Neural cell (in vitro differentiated cells): Measurements from ENCODE around the gene ZCCHC4. TPM values are rescaled to one million over a fixed set of nuclear protein-coding genes. Genes with fewer than 3 reads are reported as not detected.

Experiments
- H2AFZ ChIP-seq: fragments of 200-600, 300-800 bp; sonication (generic), shearing (Covaris generic); 2 replicates; pipeline ENCODE4 v1.6.0; 2014; ENCODE audit warnings: low read depth, mild to moderate bottlenecking, antibody characterized with exemption, low read length, moderate library complexity
- H3F3A ChIP-seq: fragments of 200-600 bp; shearing (Covaris generic); 2 replicates; pipeline ENCODE4 v1.6.1; 2016; ENCODE audit warnings: mild to moderate bottlenecking, moderate library complexity, mixed read lengths, antibody characterized with exemption, low read length; ENCODE audit not compliant: insufficient read depth, poor library complexity, severe bottlenecking
- H3K27ac ChIP-seq: fragments of 200-600, 300-800 bp; sonication (generic), shearing (Covaris generic); 2 replicates; pipeline ENCODE4 v1.5.1; 2014; ENCODE audit warnings: mild to moderate bottlenecking, low read length, moderate library complexity
- H3K27me3 ChIP-seq: fragments of 300-800, 200-600 bp; sonication (generic), shearing (Covaris generic); 2 replicates; pipeline ENCODE4 v1.6.0; 2014; ENCODE audit warnings: mild to moderate bottlenecking, low read depth, low read length, moderate library complexity; ENCODE audit not compliant: insufficient read depth
- H3K36me3 ChIP-seq: fragments of 300-800, 200-600 bp; sonication (generic), shearing (Covaris generic); 2 replicates; pipeline ENCODE4 v1.5.1; 2014; ENCODE audit warnings: mild to moderate bottlenecking, antibody characterized with exemption, low read length, moderate library complexity; ENCODE audit not compliant: insufficient read depth
- H3K4me2 ChIP-seq: fragments of 300-800, 200-600 bp; sonication (generic), shearing (Covaris generic); 2 replicates; pipeline ENCODE4 v1.6.0; 2014; ENCODE audit warnings: mild to moderate bottlenecking, low read length
- H3K4me3 ChIP-seq: fragments of 300-800, 200-600 bp; sonication (generic), shearing (Covaris generic); 2 replicates; pipeline ENCODE4 v1.5.1; 2014; ENCODE audit warnings: mild to moderate bottlenecking, low read length, moderate library complexity
- H3K79me2 ChIP-seq: fragments of 200-600 bp; shearing (Covaris generic); replicated peaks from 2 replicates; pipeline ENCODE4 v1.6.0; 2014; ENCODE audit warnings: mild to moderate bottlenecking, low read length, moderate library complexity; ENCODE audit not compliant: insufficient read depth
- H3K9ac ChIP-seq: fragments of 300-800, 200-600 bp; sonication (generic), shearing (Covaris generic); 2 replicates; pipeline ENCODE4 v1.6.1; 2016; ENCODE audit warnings: mild to moderate bottlenecking, low read length, mixed read lengths
- H3K9me2 ChIP-seq: fragments of 200-600 bp; shearing (Covaris generic); 2 replicates; pipeline ENCODE4 v1.6.1; 2016; ENCODE audit warnings: mild to moderate bottlenecking, low read length, mixed read lengths; ENCODE audit not compliant: insufficient read depth
- H3K9me3 ChIP-seq: fragments of 200-600, 300-800 bp; sonication (generic), shearing (Covaris generic); 2 replicates; pipeline ENCODE4 v1.6.1; 2016; ENCODE audit warnings: mild to moderate bottlenecking, mixed run types, low read length, moderate library complexity, mixed read lengths
- H4K20me1 ChIP-seq: fragments of 200-600 bp; shearing (Covaris generic); 2 replicates; pipeline ENCODE4 v1.6.1; 2016; ENCODE audit warnings: mild to moderate bottlenecking, mixed run types; ENCODE audit not compliant: insufficient read depth
- EP300 ChIP-seq: fragments of 450-650 bp; conservative IDR thresholded peaks from 2 replicates; pipeline ENCODE4 v1.6.1; 2014; ENCODE audit warnings: antibody characterized with exemption, mild to moderate bottlenecking, moderate library complexity; ENCODE audit not compliant: poor library complexity, severe bottlenecking
- EZH2 ChIP-seq: fragments of 200-600, 300-800 bp; shearing (Covaris generic), sonication (generic); IDR thresholded peaks from 2 replicates; pipeline ENCODE4 v1.6.1; 2014; ENCODE audit warnings: antibody characterized with exemption, low read length, borderline replicate concordance, mild to moderate bottlenecking; ENCODE audit not compliant: insufficient read depth, poor library complexity, severe bottlenecking
- MXI1 ChIP-seq: fragments of 450-650 bp; conservative IDR thresholded peaks from 2 replicates; pipeline ENCODE4 v1.6.1; 2014; ENCODE audit warnings: antibody characterized with exemption, mild to moderate bottlenecking; ENCODE audit not compliant: poor library complexity, severe bottlenecking
- POLR2AphosphoS5 ChIP-seq: IDR thresholded peaks from 2 replicates; pipeline ENCODE4 v1.6.1; 2012
- RAD21 ChIP-seq: fragments of 450-650 bp; conservative IDR thresholded peaks from 2 replicates; pipeline ENCODE4 v1.6.1; 2014; ENCODE audit warnings: antibody characterized with exemption, mild to moderate bottlenecking, moderate library complexity
- SMC3 ChIP-seq: fragments of 450-650 bp; conservative IDR thresholded peaks from 2 replicates; pipeline ENCODE4 v1.6.1; 2014; ENCODE audit warnings: antibody characterized with exemption, mild to moderate bottlenecking, moderate library complexity; ENCODE audit not compliant: poor library complexity
- TAF1 ChIP-seq: IDR thresholded peaks from 2 replicates; pipeline ENCODE4 v1.6.1; 2012; ENCODE audit warnings: low read depth
- polyA plus RNA-seq: library from polyadenylated mRNA; depleted of rRNA; stranded (reverse); fragments of >200 nt; gene quantifications from 2 replicates; pipeline ENCODE4 v1.2.3, GENCODE V29; 2014
- TF ChIP-seq, protein P1 (sequence below): IDR thresholded peaks from 2 replicates; pipeline ENCODE4 v1.6.1; 2012; ENCODE audit warnings: borderline replicate concordance
- TF ChIP-seq, protein P2 (sequence below): fragments of 450-650 bp; IDR thresholded peaks from 2 replicates; pipeline ENCODE4 v1.5.1; 2014; ENCODE audit warnings: antibody characterized with exemption, mild to moderate bottlenecking, moderate library complexity; ENCODE audit not compliant: poor library complexity, severe bottlenecking

Gene ZCCHC4
- polyA plus RNA-seq, 1 donor from 2014 or later = 8.6 TPM

DNA sequence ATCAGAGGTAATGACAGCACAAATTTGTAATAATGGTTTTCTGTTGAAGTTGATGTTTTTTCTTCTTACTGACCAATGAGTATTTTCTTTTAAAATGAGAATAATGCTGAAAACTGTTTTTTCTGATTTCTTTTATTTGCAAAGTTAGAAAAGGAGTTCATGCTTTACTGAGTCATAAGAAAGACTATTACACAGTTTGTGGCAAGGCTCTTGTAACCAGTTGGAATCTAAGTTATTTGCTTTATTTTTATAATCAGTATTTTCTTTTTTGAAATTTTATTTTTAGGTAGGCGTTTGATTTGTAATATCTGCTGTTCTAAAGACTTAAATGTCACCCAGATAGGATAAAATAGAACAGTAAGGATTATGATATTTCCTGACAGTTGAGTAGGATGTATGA is 89.9 kb downstream of the ZCCHC4 start:
- Histone ChIP-seq H3K4me2 (no peak overlapping the region), H3K79me2 (no peaks in the 10 kb centered on the region), H3K9ac (no peak overlapping the region), H3K36me3 (peaks cover 17% of the 10 kb centered on the region), H4K20me1 (no peaks in the 10 kb centered on the region), H3F3A (no peaks in the 10 kb centered on the region), H3K9me3 (peaks cover under 1% of the 10 kb centered on the region), H2AFZ (no peak overlapping the region), H3K9me2 (no peaks in the 10 kb centered on the region), H3K4me3 (no peak overlapping the region), H3K27me3 (no peaks in the 10 kb centered on the region), H3K27ac (no peak overlapping the region)
- TF ChIP-seq EP300 = no peak
- no peak for TF ChIP-seq EZH2
- TF ChIP-seq RAD21 = no peak
- TF ChIP-seq SMC3 = no peak
- no peak for TF ChIP-seq MXI1
- no peak for TF ChIP-seq TAF1
- TF ChIP-seq, protein P1, sequence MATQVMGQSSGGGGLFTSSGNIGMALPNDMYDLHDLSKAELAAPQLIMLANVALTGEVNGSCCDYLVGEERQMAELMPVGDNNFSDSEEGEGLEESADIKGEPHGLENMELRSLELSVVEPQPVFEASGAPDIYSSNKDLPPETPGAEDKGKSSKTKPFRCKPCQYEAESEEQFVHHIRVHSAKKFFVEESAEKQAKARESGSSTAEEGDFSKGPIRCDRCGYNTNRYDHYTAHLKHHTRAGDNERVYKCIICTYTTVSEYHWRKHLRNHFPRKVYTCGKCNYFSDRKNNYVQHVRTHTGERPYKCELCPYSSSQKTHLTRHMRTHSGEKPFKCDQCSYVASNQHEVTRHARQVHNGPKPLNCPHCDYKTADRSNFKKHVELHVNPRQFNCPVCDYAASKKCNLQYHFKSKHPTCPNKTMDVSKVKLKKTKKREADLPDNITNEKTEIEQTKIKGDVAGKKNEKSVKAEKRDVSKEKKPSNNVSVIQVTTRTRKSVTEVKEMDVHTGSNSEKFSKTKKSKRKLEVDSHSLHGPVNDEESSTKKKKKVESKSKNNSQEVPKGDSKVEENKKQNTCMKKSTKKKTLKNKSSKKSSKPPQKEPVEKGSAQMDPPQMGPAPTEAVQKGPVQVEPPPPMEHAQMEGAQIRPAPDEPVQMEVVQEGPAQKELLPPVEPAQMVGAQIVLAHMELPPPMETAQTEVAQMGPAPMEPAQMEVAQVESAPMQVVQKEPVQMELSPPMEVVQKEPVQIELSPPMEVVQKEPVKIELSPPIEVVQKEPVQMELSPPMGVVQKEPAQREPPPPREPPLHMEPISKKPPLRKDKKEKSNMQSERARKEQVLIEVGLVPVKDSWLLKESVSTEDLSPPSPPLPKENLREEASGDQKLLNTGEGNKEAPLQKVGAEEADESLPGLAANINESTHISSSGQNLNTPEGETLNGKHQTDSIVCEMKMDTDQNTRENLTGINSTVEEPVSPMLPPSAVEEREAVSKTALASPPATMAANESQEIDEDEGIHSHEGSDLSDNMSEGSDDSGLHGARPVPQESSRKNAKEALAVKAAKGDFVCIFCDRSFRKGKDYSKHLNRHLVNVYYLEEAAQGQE = no peak
- TF ChIP-seq POLR2AphosphoS5 = no peak
- TF ChIP-seq, protein P2, sequence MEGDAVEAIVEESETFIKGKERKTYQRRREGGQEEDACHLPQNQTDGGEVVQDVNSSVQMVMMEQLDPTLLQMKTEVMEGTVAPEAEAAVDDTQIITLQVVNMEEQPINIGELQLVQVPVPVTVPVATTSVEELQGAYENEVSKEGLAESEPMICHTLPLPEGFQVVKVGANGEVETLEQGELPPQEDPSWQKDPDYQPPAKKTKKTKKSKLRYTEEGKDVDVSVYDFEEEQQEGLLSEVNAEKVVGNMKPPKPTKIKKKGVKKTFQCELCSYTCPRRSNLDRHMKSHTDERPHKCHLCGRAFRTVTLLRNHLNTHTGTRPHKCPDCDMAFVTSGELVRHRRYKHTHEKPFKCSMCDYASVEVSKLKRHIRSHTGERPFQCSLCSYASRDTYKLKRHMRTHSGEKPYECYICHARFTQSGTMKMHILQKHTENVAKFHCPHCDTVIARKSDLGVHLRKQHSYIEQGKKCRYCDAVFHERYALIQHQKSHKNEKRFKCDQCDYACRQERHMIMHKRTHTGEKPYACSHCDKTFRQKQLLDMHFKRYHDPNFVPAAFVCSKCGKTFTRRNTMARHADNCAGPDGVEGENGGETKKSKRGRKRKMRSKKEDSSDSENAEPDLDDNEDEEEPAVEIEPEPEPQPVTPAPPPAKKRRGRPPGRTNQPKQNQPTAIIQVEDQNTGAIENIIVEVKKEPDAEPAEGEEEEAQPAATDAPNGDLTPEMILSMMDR = no peak

DNA sequence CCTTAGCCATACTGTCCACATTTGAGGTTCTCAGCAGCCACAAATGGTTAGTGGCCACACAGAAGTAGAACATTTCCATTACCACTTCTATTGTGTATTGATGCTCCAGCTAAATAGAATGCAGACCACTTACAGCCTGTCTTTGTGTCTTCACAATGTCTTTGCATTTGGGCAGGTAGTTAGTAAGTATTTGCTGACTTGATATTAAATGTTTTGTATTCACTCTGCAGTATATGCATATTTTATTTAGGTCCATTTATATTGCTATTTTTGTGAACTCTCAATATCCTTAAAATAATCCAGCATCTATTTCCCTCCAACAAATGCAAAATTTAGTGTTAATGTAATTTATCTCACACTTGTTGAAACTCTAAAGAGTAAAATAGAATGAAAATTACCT is 91.1 kb downstream of the ZCCHC4 start:
- Histone ChIP-seq H3K36me3 (peaks cover 11% of the 10 kb centered on the region), H2AFZ (no peak overlapping the region), H3F3A (no peaks in the 10 kb centered on the region), H3K9me3 (no peaks in the 10 kb centered on the region), H3K4me2 (no peak overlapping the region), H3K79me2 (no peaks in the 10 kb centered on the region), H4K20me1 (no peaks in the 10 kb centered on the region), H3K9ac (no peak overlapping the region), H3K4me3 (no peak overlapping the region), H3K27ac (no peak overlapping the region), H3K27me3 (no peaks in the 10 kb centered on the region), H3K9me2 (no peaks in the 10 kb centered on the region)
- TF ChIP-seq RAD21 (no peak), SMC3 (no peak), TAF1 (no peak), EZH2 (no peak), POLR2AphosphoS5 (no peak), EP300 (no peak), MXI1 (no peak)
- TF ChIP-seq, protein P1 = no peak
- TF ChIP-seq, protein P2 = no peak
